GM18502 (cell line): Measurements from ENCODE around the gene DDX42.
"Not testable (repeated sequence)": the region's sequence is repeated elsewhere in the genome, so short reads cannot be mapped to it uniquely, and the experiment has no call there.

Experiments used
- ATAC-seq: cut with Tn5 transposase; IDR thresholded peaks from one replicate; pipeline ENCODE4 v1.9.1; 2021; ENCODE audit warnings: mild to moderate bottlenecking; ENCODE audit not compliant: unreplicated experiment, poor library complexity

The DDX42 gene

GRCh38 chr17:63866625-63867024, 92.7 kb downstream of the DDX42 start:
- not testable (repeated sequence) for ATAC-seq
